Right lobe of liver (tissue), 6 donors: ENCODE measurements around the gene PRKN. TPM values are rescaled to one million over a fixed set of nuclear protein-coding genes. Genes with fewer than 3 reads are reported as not detected.

Experiments
- ATAC-seq, 4 donors: fragments of 200-7000 bp; cut with Tn5 transposase; one replicate each; pipeline ENCODE4 v1.9.1; 2020; ENCODE audit warnings: mild to moderate bottlenecking in 4 of 4, moderate library complexity in 4 of 4
- DNase-seq, 3 donors: peaks; one replicate each; pipeline ENCODE4 v3.0.0-alpha.2; 2020
- H3K27ac ChIP-seq, 3 donors: fragments of 200-600 bp; one replicate each; pipeline ENCODE4 v1.8.0; 2022
- H3K27me3 ChIP-seq, 2 donors: fragments of 200-600 bp; one replicate each; pipeline ENCODE4 v1.8.0; 2022
- H3K36me3 ChIP-seq, 4 donors: fragments of 200-600 bp; sonication (generic) in 1 of 4; one replicate each; pipeline versions ENCODE4 v1.5.1 to v1.8.0; 2017 to 2022; ENCODE audit warnings: control low read depth in 1 of 4
- H3K4me1 ChIP-seq, 4 donors: fragments of 200-600 bp; sonication (generic) in 1 of 4; one replicate each; pipeline versions ENCODE4 v1.5.1 to v1.8.0; 2017 to 2022; ENCODE audit warnings: control low read depth in 1 of 4
- H3K4me3 ChIP-seq, 3 donors: fragments of 200-600 bp; one replicate each; pipeline ENCODE4 v1.8.0; 2022
- H3K9me3 ChIP-seq, 4 donors: fragments of 200-600 bp; sonication (generic) in 1 of 4; one replicate each; pipeline versions ENCODE4 v1.5.1 to v1.8.0; 2017 to 2022; ENCODE audit warnings: control low read depth in 1 of 4
- POLR2A ChIP-seq: fragments of 450-650 bp; IDR thresholded peaks from one replicate; pipeline ENCODE4 v1.6.1; 2017; ENCODE audit warnings: antibody characterized with exemption, mild to moderate bottlenecking
- WGBS: methylation state at CpG from one replicate; pipeline ENCODE4 v1.1.6; 2018; ENCODE audit warnings: low coverage, low lambda C conversion rate; ENCODE audit not compliant: insufficient coverage; ENCODE audit errors: missing lambda C conversion rate; 5-methylcytosine and 5-hydroxymethylcytosine counted together
- intact Hi-C, 2 donors: fragments of 100-400 bp; cut with DNase I; formaldehyde crosslinking; loops; one replicate each; pipeline versions ENCODE4 v1.11.2 to v1.14.1; 2022
- total RNA-seq, 6 experiments: library from RNA; depleted of rRNA in 2 of 6; stranded (reverse); fragments of >200 nt in 2 of 6; fragmentation: NEBNext Ultra II Directional in 3 of 6; extraction: Animal tissue kit (Norgen Biotek cat#: 25700) in 3 of 6; gene quantifications; one replicate each; pipeline versions ENCODE4 v1.1.0 to v1.2.4, GENCODE V29; 2016 to 2023
- TF ChIP-seq, protein P1 (sequence below), 4 donors: fragments of 200-600 bp in 3 of 4; fragments of 450-650 bp in 1 of 4; IDR thresholded peaks; one replicate each; pipeline versions ENCODE4 v1.5.1 to v1.8.0; 2016 to 2022; ENCODE audit warnings: antibody characterized with exemption in 4 of 4, mild to moderate bottlenecking in 2 of 4
- donor health status: DM: no; HTN: yes; CAD: no.
- donor health status: DM: no; HTN: no; CAD: no.
- donor health status: DM: no; HTN: no; CAD: no.
- donor health status: DM: no; HTN: yes; CAD: no.
- donor health status: DM: no; HTN: yes; CAD: no.

PRKN gene
- total RNA-seq, 6 experiments from 2014 or later, result 1.1 to 3.7 (median 2.2) TPM

DNA sequence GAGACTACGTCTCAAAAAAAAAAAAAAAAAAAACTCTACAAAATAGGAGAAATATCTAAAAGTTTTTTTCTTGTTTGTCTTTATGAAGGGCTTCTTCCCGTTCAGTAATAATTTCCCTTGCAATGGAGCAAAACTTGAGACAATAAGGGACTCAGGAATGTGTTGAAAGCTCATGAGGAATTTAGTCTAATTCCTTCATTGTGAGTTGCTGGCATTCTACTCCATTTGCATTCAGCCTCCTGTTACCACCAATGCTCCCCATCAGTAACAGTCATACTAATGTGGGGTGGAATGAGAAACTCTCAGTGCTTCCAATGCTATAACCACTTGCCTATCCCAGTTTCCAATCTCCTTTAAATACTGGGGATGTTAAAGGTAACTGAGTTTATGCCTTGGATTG lies 877.0 kb downstream of the PRKN start:
- Histone ChIP-seq H3K27ac (no peak overlapping the region), H3K9me3 (no peaks in the 10 kb centered on the region), H3K4me3 (no peak overlapping the region), H3K27me3 (no peaks in the 10 kb centered on the region), H3K4me1 (peaks cover 0 to 8% (median 0%) of the 10 kb centered on the region in 4 donors), H3K36me3 (no peaks in the 10 kb centered on the region)
- ATAC-seq (no peak), DNase-seq (no peak)
- intact Hi-C loops, result no loop called here
- TF ChIP-seq, protein P1, sequence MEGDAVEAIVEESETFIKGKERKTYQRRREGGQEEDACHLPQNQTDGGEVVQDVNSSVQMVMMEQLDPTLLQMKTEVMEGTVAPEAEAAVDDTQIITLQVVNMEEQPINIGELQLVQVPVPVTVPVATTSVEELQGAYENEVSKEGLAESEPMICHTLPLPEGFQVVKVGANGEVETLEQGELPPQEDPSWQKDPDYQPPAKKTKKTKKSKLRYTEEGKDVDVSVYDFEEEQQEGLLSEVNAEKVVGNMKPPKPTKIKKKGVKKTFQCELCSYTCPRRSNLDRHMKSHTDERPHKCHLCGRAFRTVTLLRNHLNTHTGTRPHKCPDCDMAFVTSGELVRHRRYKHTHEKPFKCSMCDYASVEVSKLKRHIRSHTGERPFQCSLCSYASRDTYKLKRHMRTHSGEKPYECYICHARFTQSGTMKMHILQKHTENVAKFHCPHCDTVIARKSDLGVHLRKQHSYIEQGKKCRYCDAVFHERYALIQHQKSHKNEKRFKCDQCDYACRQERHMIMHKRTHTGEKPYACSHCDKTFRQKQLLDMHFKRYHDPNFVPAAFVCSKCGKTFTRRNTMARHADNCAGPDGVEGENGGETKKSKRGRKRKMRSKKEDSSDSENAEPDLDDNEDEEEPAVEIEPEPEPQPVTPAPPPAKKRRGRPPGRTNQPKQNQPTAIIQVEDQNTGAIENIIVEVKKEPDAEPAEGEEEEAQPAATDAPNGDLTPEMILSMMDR (IDR thresholded peaks at IDR 0.05), result no peak
- no peak for TF ChIP-seq POLR2A
- WGBS, result 83% methylated on average over 1 of the region's 2 CpGs

DNA sequence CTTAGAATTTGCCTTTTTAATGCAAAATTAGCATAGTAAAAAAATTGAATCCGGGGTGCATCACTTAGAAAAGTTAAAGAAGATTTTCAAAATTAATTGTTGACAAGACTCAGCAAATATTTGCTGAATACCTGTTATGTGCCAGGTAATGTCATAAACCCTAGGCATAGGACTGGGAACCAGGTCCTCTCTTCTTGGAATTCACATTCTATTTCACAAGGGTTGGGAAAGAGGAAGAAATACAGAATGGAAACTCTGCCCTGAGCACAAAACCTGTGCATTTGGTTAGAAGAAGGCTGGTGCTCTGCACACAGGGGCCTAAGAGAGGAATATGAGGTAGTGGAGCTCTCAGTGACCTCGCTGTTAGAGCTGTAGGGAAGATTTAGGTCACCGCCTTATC lies 879.9 kb downstream of the PRKN start:
- WGBS, result 43% methylated on average over 2 of the region's 3 CpGs
- no peaks in the 10 kb centered on the region for H3K27me3 ChIP-seq
- peaks cover 0 to 8% (median 0%) of the 10 kb centered on the region in 4 donors for H3K4me1 ChIP-seq
- H3K9me3 ChIP-seq, result no peaks in the 10 kb centered on the region
- no peak overlapping the region for H3K4me3 ChIP-seq
- no peaks in the 10 kb centered on the region for H3K36me3 ChIP-seq
- peak; percentile 45 to 88 (median 54) for ATAC-seq
- H3K27ac ChIP-seq, result no peak overlapping the region
- no peak for TF ChIP-seq POLR2A
- TF ChIP-seq, protein P1 (IDR thresholded peaks at IDR 0.05), result no peak
- intact Hi-C loops, result no loop called here
- DNase-seq, result no peak

DNA sequence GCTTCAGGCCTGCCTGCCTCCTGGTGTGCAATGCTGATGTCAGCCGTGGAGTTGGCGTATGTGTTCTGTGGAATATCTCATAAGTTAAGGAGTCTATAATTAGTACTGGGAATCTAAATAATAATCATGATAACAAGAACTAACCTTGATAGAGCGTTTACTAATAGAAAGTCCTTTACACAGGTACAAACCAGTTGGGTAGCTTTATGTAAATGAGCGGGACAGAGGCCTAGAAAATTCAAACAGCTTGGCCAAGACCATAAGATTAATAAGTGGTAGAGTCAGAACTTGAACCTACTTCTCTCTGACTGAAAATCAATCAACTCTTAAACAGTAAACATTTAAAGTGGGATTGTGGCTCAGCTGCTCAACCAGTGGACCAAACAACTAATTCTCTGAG lies 882.8 kb downstream of the PRKN start:
- TF ChIP-seq POLR2A, result no peak
- TF ChIP-seq, protein P1 (IDR thresholded peaks at IDR 0.05), result no peak
- no peak for ATAC-seq
- WGBS, result 96% methylated on average over 4 of the region's 4 CpGs

DNA sequence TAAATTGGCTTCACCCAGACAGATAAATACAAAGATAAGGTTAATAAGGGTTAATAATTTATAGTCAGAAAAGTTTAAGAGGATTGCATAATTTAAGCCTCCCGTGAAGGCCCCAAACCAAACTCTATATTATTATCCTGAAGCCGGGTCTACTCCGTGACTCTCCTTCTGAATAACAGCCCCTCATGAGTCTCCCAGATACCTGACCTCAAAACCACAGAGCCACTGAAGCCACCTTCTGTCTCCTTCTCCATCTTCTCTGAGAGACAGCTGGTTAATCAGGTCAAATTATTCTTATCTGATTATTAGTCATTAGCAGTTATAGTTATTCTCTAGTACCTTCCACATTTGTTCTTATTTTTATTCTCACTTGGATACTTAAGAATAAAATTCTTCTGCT lies 884.5 kb downstream of the PRKN start:
- DNase-seq (no peak), ATAC-seq (no peak)
- H3K4me3 ChIP-seq, result no peak overlapping the region
- intact Hi-C loops, result no loop called here
- H3K4me1 ChIP-seq, result peaks cover 0 to 8% (median 0%) of the 10 kb centered on the region in 4 donors
- 0% methylated on average over 1 of the region's 3 CpGs for WGBS
- H3K9me3 ChIP-seq, result no peaks in the 10 kb centered on the region
- no peak for TF ChIP-seq POLR2A
- TF ChIP-seq, protein P1 (IDR thresholded peaks at IDR 0.05), result no peak
- H3K36me3 ChIP-seq, result no peaks in the 10 kb centered on the region
- no peaks in the 10 kb centered on the region for H3K27me3 ChIP-seq
- no peak overlapping the region for H3K27ac ChIP-seq

More for the DNA sequence above, 882.8 kb downstream of the PRKN start:
- no peaks in the 10 kb centered on the region for H3K27me3 ChIP-seq
- intact Hi-C loops, result no loop called here
- no peaks in the 10 kb centered on the region for H3K36me3 ChIP-seq
- H3K27ac ChIP-seq, result no peak overlapping the region
- no peak overlapping the region for H3K4me3 ChIP-seq
- H3K9me3 ChIP-seq, result no peaks in the 10 kb centered on the region
- peaks cover 0 to 8% (median 0%) of the 10 kb centered on the region in 4 donors for H3K4me1 ChIP-seq
- DNase-seq, result no peak

DNA sequence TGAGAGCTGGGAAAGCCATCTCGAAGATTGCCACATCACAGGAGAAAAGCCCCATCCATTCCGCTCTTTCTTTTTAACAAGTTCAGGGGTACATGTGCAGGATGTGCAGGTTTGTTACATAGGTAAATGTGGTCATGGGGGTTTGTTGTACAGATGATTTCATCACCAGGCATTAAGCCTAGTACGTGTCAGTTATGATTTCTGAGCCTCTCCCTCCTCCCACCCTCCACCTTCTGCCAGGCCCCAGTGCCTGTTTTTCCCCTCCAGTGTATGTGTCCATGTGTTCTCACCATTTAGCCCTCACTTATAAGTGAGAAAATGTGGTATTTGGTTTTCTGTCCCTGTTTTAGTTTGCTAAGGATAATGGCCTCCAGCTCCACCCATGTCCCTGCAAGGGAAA lies 887.2 kb downstream of the PRKN start:
- H3K9me3 ChIP-seq, result no peaks in the 10 kb centered on the region

More for the DNA sequence above, 887.2 kb downstream of the PRKN start:
- intact Hi-C loops, result no loop called here
- no peak overlapping the region for H3K27ac ChIP-seq
- WGBS, result no CpG with 5 or more reads among the region's 3 CpGs
- H3K27me3 ChIP-seq, result no peaks in the 10 kb centered on the region
- H3K4me3 ChIP-seq, result no peak overlapping the region
- DNase-seq (no peak), ATAC-seq (no peak)
- peaks cover 0 to 6% (median 0%) of the 10 kb centered on the region in 4 donors for H3K4me1 ChIP-seq
- TF ChIP-seq, protein P1 (IDR thresholded peaks at IDR 0.05), result no peak
- no peak for TF ChIP-seq POLR2A
- no peaks in the 10 kb centered on the region for H3K36me3 ChIP-seq
